GM19395 (cell line): ENCODE measurements around the gene TIMELESS.
"Not testable (repeated sequence)": the region's sequence is repeated elsewhere in the genome, so short reads cannot be mapped to it uniquely, and the experiment has no call there.

Source experiments
- ATAC-seq: cut with Tn5 transposase; IDR thresholded peaks from one replicate; pipeline ENCODE4 v1.9.1; 2021; ENCODE audit warnings: mild to moderate bottlenecking, moderate library complexity; ENCODE audit not compliant: unreplicated experiment

TIMELESS gene

DNA sequence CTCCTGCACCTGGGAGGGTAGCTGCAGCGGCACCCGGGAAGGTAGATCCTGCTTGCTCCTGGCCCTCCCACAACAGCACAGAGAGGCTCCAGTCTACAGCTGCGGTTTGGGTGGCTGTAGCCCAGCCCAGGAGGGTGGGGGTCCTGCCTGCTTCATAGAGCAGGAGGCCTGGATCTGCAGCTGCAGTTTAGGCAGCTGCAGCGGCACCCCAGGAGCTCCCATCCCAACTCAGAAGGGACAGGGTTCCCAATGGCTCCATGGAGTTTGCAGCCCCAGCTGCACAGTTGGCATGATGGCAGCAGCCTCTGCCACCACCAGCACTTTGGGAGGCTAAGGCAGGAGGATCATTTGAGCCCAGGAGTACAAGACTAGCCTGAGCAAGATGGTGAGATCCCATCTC lies 38.5 kb downstream of the TIMELESS start:
- no peak for ATAC-seq

GRCh38 chr12:56408799-56409417 lies 40.3 kb downstream of the TIMELESS start:
- no peak for ATAC-seq

DNA sequence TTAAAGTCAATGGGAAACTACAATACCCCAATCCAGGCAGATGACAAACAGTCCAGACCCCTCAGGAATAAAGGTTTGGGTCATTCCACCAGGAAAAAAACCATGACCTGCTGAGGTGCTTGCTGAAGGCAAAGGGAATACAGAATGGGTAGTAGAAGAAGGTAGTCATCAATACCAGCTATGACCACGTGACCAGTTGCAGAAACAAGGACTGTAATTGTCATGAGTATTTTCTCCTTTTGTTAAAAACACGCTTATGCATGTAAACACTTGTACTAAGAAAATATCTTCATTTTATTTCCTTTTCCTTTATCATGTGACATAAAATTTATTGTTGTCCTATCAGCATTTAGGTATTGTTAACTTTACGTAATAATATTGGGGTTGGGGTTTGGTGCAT lies 45.0 kb downstream of the TIMELESS start:
- not testable (repeated sequence) for ATAC-seq

DNA sequence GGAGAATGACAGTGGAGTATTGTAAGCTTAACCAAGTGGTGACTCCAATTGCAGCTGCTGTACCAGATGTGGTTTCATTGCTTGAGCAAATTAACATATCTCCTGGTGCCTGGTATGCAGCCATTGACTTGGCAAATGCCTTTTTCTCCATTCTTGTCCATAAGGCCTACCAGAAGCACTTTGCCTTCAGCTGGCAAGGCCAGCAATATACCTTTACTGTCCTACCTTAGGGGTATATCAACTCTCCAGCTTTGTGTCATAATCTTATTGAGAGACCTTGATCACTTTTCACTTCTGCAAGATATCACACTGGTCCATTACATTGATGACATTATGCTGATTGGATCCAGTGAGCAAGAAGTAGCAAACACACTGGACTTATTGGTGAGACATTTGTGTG lies 47.6 kb downstream of the TIMELESS start:
- ATAC-seq: not testable (repeated sequence)

DNA sequence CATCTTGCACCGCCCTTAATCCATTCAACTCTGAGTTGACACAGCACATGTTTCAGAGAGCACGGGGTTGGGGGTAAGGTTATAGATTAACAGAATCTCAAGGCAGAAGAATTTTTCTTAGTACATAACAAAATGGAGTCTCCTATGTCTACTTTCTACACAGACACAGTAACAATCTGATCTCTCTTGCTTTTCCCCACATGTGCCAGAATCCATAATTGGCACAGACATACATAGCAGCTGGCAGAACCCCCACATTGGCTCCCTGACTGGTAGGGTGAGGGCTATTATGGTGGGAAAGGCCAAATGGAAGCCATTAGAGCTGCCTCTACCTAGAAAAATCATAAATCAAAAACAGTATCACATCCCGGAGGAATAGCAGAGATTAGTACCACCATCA lies 48.1 kb downstream of the TIMELESS start:
- ATAC-seq: not testable (repeated sequence)

DNA sequence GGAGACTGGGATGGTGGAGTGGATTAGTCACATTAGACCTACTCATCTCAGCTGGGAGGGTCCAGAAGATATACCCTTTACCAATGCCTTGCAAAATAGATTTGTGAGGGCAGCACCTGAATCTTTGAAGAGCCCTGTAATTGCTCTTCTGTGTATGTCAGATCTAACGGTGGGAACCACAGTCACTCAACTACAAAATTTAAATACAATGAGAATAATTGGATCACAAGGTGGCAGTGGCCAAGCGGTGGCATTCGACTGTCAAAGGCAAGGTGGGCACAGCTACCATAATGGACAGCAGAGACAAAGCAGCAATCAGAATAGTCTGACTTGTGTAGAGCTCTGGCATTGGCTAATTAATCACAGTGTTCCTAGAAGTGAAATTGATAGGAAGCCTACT lies 49.8 kb downstream of the TIMELESS start:
- not testable (repeated sequence) for ATAC-seq

- no peak for ATAC-seq
Observed at GRCh38 chr12:56398324-56398723, 50.9 kb downstream of the TIMELESS start.

- no peak for ATAC-seq
Observed at GRCh38 chr12:56392331-56392730, 56.9 kb downstream of the TIMELESS start.

- no peak for ATAC-seq
Observed at GRCh38 chr12:56391721-56392120, 57.5 kb downstream of the TIMELESS start.

- ATAC-seq: no peak
Observed at GRCh38 chr12:56389412-56389811, 59.8 kb downstream of the TIMELESS start.

DNA sequence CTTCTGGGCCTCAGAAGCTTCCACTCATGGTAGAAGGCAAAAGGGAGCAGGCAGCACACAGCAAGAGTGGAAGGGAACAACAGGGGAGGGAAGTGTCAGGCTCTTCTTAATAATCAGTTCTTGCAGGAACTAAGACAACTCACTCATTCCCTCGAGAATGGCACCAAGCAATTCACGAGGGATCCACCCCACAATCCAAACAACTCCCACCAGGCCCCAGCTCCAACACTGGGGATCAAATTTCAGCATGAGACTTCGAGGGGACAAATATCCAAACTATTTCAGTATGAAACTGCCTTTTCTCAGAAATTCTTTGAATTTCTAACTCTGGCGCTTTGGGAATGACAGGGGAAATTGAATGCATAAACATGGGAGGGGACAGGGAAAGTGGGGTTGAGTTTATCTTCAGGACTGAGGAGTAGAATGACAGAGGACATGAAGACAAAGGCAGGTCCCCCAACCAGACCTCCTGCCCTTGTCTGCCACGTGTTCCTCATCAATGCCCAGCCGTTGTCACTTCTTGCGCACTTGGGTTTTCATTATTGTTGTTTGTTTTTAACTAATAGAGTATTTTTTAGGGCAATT lies 62.0 kb downstream of the TIMELESS start:
- ATAC-seq: no peak

DNA sequence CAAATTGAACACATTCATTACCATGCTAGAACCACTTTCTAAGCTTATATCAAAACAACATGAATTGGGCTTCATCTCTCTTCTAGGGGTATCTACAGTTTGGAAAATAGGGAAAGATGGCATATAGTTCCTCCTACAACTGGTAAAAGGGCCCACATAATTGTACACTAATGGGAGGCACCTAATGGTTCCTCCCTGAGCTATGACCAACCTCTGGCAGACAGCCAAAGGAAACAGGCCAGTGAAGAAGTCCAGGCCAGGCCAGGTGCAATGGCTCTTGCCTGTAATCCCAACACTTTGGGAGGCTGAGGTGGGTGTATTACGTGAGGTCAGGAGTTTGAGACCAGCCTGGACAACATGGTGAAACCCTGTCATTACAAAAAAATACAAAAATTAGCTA lies 63.4 kb downstream of the TIMELESS start:
- ATAC-seq: no peak

DNA sequence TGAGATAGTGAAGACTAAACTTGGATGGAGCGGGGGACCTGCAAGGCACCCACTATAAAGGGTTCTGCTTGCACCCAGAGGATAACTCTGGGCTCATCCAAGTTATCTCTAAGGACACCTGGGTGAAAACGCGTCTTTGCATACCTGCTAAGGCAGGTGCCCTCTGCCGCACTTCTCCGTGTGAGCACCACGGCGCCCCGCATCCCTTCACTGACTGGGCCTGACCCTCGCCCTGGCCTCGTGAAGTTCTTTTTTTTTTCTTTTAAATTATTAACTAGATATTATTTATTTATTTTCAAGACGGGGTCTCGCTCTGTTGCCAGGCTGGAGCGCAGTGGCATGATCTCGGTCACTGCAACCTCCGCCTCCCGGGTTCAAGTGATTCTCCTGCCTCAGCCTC lies 66.6 kb downstream of the TIMELESS start:
- ATAC-seq: no peak

DNA sequence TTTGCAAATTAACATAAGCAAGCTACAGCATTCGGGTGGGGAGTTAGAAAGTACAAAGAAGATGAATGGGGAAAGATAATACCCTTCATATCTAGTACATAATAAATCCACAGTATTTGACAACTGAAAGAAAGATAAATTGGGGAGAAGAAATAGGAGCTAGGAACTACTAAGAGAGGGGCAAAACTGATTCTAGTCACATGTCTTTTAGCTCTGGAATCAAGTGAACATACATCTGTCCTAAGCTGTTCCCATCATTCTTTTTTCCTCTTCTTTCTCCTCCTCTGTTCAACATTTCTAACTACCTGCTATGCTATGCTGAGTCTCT lies 71.3 kb downstream of the TIMELESS start:
- no peak for ATAC-seq

DNA sequence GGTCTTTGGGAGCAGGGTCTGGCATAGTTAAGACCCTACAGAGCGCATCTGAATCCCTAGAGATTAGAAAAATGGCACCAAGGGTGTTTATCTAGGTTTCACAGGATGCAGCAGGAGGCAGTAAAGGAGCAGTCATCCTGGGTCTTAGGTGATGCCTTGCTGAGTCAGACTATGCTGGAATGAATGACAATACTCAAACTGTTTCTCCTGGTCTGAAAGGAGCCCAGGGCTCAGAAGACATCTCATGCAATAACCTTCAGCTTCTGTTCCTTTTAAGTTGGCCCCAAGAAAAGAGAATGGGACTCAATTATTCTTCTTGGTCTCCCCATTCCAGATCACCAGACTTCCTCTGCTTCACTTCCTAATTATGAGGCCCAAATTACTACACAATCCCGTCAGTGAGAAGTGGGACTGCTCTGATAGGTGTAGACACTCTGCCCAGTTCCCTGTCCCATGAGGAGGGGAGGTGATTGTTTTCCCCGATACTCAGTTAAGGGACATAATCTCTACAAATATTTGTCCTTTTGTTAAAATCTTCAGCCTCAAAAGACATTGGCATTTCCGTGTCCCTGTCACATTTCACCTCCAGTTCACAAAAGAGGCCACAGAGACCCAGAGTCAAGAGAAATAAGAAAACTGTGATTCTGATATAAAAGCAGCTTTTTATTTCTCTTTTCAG lies 71.8 kb downstream of the TIMELESS start:
- no peak for ATAC-seq

- peak; percentile 81 for ATAC-seq
Observed at GRCh38 chr12:56375598-56376434, 73.4 kb downstream of the TIMELESS start.

- peak; percentile 49 for ATAC-seq
Observed at GRCh38 chr12:56374726-56375597, 74.3 kb downstream of the TIMELESS start.

DNA sequence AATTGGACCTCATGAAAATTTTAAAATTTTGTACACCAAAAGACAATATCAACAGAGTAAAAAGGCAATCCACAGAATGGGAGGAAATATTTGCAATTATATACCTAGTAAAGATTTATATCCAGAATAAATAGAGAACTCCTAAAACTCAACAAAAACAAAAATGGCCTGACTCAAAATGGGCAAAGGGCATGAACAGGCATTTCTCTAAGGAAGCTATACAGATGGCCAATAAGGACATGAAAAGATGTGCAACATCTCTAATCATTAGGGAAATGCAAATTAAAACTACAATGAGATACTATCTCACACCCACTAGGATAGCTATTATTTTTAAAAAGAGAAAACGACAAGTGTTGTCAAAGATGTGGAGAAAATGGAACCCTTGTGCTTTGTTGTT lies 75.7 kb downstream of the TIMELESS start:
- ATAC-seq: no peak

DNA sequence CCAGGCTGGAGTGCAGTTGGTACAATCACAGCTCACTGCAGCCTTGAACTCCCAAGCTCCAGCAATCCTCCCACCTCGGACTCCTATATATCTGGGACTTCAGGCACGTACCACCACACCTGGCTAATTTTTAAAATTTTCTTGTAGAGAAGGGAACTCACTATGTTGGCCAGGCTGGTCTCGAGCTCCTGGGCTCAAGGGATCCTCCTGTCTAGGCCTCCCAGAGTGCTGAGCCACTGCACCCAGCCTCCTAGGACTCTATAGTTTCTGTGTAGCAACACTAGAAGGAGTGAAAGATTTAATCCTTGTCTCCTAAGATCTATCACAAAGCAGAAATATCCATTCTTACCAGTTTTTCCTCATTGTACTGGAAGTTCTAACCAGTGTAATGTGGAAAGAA lies 82.3 kb downstream of the TIMELESS start:
- no peak for ATAC-seq
